NCI-H82 treated with DMSO at 0.1 percent for 48 hours (cell line): ENCODE data around the gene NRGN.

ENCODE experiments used
- DNase-seq: peaks from one replicate; lab custom pipeline; 2025; ENCODE audit not compliant: unreplicated experiment; lab: John Stamatoyannopoulos, UW

The NRGN gene

DNA sequence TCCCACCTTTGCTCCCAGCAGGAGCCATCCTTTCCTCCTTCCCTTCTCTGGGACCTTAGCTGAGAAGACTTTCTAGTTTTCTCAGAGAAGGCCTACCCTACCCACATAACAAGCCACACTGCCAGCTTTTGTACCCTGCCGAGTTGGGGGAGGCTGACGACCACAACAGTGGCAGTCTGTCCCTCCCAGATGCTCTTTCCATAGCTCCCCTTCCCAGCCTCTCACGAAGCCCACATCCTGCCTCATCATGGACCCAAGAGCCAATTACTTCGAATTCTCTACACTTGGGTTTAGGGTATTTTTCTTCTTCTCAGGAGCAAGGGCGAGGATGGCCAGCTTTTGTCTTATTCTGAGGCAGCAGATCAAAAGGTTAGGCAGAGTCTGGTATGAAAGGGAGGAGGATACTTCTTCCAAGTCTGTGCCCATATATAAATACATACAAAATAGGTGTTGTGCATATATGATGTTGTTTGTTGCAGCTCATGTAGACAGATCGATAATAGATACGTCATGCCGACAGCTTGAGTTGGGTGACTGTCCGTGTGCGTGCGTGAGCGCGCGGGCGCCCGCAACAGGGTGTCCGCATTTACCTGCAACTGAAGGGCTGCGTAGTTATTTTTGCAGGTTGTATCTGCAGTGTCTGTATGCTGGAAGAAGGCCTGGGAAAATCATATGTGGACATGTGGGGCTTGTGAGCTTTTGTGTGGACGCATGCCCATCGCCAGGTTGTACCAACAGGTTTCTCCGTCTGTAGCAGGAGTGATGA is 846 bp upstream of the NRGN start:
- no peak for DNase-seq

DNA sequence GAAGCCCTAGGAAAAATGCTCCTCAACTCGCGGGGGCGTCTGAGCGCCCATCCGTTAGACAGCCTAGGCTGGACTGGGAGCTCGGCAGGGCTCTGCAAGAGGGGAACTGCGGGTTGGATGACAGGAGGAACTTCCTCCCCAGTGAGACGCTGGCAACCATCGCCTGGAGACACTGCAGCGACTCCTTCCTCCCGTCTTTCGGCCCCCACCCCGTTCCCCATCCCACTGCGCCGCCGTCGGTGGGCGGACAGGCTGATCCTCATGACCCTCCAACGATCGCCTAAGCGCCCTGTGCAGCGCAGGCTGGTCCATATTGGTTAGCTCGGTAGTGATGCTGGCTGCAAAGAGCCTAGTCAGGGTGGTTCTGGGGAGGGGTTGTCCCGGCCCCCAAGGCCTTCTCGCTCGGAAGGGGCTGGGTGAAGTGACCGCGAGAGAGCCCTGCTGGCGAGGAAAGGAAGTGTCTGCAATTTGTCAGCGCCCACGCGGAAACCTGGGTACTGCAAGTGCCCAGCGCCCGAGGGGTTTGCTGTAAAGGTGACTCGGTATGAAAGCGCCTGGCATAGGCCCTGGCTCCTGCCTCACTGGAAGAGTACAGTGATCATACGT is 638 bp downstream of the NRGN start:
- no peak for DNase-seq

DNA sequence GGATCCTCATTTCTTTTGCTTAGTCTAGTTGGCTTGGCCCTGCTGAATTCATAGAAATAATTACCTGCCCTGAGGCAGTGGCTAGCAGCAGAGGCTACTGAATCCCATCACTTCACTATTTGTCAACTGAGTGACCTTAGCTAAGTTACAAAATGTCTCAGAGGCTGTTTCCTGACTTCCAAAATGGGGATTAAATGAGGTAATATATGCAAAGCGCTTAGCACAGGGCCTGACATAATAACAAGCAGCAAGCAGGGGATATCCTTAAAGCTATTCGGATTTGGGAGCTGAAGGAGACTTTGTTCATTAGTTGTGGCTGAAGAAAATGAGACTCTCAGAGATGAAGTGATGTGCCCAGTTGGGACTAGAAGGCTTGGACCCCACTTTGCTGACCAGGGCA is 2.8 kb downstream of the NRGN start:
- no peak for DNase-seq

DNA sequence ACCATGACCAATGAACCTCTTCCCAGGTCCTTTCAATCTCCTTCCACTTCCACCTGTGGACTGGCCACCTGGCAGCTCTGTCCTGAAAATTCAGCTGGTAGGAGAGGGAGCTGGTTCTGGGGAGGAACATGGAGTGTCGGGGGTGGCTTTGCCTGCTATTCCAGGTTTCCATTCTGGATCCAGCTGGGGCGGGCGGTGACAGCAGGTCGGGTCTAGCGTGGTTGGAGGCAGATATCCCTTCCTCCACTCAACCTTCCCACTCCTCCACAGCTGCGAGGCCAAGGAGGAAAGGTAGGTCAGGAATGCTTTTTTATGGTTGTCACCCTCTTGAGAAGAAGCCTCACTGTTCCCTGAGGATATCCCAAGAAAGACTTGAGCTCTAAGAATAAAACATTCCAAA is 3.3 kb downstream of the NRGN start:
- no peak for DNase-seq

DNA sequence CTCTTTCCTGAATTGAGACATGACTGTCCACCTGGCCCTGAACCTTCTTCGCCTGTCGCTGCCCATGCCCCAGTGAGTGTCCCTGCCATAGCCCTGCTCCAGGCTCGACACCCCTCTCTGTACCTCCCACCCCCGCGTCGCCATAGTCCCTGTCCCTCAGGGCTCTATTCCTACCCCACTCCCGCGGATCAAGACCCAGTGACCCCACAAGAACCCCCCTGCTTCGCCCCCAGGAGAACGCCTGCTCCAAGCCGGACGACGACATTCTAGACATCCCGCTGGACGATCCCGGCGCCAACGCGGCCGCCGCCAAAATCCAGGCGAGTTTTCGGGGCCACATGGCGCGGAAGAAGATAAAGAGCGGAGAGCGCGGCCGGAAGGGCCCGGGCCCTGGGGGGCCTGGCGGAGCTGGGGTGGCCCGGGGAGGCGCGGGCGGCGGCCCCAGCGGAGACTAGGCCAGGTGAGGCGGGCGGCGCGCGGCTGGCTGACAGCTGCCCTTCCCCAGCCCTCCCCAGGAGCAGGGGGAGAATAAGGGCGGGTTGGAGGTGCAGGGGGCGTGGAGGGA is 5.6 kb downstream of the NRGN start:
- DNase-seq: no peak

DNA sequence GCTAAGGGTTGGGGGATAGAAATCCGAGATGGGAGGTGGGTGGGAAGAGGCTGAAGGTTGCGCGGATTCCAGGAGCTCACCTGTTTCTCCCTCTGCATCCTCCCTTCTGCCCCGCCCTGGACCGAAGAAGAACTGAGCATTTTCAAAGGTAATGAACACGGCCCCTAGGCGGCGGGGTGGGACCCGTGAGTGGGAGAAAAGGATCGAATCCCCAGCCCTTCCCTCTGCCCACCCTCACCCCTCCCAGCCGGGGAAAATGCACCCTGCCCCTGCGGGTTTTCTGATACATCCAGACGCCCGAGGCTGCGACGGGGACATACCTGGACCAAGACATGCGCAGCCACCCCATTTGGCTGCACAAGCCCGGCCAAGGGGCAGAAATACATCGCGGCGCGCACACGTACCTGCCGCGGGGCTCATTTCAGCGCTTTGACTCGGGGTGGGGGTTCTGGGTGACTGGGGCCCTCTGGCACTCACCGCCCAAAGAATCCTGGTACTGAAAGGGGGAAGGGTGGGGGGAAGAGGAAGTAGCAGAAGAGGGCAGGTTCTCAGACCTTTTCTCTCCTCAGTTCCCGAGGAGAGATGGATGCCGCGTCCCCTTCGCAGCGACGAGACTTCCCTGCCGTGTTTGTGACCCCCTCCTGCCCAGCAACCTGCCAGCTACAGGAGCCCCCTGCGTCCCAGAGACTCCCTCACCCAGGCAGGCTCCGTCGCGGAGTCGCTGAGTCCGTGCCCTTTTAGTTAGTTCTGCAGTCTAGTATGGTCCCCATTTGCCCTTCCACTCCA is 6.3 kb downstream of the NRGN start:
- DNase-seq: no peak

DNA sequence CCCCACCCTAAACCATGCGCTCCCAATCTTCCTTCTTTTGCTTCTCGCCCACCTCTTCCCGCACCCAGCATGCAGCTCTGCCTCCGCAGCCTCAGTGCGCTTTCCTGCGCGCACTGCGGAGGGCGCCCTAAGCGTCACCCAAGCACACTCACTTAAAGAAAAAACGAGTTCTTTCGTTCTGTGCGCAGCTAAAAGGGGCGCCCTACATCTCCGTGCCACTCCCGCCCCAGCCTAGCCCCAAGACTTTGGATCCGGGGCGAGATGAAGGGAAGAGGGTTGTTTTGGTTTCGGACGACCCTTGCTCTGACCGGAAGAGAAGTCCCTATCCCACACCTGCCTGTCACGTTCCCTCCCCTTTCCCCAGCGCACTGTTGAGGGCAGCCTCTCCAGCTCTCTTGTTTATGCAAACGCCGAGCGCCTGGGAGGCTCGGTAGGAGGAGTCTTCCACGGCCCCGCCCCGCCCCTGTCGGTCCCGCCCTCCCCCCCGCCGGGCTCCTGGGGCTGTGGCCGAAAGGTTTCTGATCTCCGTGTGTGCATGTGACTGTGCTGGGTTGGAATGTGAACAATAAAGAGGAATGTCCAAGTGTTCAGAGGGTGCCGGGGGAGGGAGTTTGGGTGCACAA is 7.0 kb downstream of the NRGN start:
- no peak for DNase-seq

DNA sequence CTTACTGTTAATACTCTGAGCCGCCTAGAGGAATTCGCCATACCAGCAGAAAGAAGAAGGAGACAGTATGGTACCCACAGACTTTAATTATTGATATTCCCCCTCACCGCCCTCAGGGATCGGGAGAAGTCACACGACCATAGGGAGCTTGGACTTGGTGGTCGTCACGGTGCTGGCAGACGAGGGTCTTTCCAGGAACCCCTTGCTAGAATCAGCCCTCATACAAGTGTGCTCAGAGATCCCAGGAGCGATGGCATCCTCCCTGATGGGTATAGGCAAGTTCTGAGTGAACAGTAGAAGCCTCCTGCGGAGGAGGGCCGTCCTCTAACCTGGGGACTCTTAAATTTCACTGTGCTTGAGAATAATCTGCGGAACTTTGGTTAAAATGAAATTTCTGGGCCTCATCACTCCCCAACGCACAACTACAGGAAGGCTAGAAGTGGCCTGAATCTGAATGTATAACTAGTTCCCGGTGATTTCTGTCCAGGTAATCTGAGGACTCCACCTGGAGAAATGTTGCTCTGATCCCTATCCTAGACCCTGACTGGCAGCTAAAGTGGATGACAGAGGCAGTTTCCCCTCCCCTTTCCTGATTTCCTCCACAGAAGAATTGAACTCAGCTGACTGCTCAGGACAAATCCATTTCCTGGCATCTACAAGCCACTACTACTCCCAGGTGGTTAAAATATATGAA is 7.8 kb downstream of the NRGN start:
- no peak for DNase-seq

DNA sequence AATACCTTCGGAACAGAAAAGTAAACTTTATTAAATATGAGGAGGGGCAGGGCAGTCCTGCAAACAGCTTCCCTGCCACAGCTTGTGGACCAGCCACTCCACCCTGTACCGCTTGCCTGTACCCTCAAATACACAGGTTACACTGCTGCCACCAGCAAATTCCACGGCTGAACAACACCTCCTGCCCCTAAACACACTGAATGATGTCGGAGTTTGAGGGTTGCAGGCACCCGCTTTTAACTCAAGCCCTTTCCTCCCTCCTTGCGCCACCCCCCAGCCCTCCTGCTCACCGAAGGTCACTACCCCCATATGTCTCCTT is 8.3 kb downstream of the NRGN start:
- DNase-seq: no peak

DNA sequence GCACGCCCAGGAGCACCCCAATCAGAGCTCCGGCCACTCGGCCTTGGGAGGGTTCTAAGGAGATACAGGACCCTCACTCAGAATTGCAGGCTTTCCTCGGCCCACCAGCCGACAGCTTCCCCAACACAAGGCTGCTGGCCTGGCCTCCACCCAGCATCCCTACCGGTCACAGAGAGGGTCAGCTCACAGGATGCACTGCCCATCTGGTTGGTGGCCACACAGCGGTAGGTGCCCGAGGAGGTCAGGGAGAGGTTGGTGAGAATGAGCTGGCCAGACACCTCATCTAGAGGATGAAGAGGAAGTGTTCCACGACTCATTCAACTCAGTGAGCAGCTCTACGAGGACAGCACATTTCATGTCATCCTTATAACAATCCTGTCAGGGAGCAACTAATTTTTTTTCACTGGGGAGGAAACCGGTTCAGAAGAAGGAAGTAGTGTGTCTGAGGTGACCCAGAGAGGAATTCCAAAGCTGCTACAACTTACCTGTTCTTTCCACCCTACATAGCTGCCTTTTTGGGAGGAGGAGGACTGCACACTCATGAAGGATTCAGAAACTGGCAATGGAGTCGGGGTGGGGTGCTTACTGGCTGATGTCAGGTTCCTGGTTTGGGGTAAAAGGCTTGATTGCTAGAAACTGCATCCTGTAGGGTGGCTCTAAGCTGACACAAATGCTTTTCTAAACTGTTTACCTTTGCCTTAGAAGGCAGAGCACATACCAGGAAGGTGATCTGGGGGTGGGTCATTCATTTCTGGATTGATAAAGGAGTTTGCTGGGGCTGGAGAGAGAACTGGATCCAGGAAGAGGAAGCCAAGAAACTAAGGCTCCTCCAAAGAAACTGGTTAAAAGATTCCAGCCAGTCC is 9.0 kb downstream of the NRGN start:
- no peak for DNase-seq

DNA sequence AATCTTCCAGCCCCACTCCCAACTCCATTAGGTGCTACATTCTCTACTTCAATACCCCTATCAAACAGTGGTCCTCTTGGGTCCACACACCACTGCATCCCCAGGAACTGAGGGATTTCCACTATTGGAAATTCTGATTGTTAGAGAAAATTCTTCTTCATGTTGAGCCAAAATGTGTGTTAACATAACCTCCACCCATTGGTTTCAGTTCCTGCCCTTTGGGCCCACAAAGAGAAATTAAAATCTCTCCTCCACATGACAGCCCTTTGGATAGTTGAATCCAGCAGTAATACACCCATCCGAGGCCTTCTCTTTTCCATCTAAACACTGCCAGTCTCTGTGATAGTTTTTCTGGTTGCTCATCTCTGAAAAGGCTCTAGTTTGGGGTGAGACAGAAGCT is 10.2 kb downstream of the NRGN start:
- no peak for DNase-seq

DNA sequence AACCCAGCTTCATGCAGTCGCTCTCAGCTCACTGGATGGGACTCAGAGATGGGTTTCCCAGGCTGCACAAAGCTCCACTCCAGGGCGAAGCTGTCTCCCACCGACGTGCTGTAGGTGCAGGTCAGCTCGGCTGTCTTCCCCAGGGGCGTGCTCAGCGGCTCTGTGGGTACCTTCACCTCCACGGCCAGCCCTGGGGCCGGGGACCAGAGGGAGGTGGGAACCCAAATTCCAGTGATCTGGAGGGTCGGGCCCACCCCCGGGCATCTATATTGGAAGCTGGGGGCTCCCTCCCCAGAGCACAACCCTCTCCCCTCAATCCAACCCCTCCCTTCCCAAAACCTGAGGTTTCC is 11.6 kb downstream of the NRGN start:
- no peak for DNase-seq

DNA sequence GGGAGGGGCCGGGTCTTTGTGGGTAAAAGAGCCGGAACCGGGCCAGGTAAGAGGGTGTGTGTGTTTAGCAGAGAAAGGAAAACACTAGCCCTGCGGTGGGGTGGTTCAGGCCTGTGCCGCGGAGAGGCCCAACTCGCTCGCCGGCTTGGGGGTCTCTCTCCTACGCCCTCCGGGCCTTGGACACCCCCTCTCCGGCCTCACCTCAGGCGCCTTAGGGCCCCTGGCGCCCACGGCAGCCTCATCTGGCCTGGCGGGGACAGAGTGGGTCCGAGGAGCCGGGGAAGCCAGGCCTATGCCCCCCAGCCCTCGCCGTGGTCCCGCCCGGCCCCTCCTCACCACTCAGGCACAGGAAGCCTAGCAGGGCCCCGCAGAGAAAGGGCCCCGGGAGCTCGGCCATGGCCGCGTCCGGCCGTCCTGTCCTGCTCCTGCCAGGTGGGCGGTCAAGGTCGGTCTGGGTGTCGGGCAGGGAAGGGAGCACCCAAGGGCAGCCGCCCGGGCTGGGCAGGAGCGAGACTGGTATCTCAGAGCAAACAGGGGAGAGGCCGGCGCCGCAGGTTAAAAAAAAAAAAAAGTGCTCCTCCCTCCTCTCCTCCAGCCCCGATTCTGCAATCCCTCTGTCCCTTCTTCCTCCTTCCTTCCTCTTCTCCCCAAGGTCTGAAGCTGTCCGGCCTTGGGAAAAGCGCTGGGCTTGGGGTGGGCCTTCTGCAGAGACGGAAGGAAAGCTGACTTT is 12.2 kb downstream of the NRGN start, which contains the start of gene VSIG2:
TSS of gene VSIG2 (minus strand) at position 515 of the 730 bp plus-strand sequence. CDS start at position 397, 118 bp downstream.
- DNase-seq: no peak

DNA sequence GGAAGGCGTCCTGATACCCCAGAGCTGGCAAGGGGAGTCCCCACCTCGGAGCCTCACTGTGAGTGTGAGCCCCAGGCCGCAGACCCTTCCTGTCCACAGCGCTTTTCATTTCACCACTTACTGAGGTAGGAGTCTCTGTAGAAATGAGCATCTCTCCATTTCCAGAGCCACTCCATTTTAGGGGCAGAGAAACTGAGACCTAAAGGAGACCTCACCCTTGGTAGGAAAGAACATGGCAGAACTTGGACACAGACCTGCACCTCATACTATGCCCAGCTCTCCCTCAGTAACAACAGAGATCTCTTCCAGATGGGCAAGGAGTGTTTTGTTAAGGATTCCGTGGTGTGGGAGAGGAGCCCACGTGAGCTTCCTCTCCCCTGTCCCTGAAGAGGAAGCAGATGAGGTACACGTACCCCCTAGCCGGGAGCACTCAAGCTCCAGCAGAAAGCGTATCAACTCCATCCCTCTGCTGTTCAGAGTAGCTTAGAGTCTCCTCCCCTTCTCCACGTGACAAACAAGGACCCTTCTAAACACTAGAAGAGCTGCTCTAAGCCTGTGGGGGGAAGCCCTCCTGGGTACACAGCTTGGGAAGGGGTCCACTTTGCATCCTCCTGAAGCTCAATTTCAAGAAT is 12.8 kb downstream of the NRGN start:
- DNase-seq: no peak

DNA sequence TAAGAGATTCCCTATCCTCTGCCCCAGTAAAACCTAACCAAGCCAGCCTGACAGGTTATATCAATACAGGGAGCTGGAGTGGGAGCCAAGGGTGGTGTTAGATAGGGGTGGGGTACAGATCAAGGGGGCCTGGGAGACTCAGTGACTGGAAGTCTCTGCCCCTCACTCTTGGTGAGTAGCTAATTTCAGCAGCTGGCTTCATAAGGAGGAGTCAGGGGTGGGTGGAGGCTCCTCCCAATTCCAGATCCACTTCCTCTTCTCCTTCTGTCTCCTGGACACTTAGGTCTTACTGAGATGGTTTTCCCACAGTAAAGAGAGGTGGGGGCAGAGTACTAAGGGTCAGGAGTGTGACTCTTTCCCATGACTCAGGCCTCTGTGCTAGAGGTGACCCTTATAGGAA is 13.5 kb downstream of the NRGN start:
- DNase-seq: no peak

DNA sequence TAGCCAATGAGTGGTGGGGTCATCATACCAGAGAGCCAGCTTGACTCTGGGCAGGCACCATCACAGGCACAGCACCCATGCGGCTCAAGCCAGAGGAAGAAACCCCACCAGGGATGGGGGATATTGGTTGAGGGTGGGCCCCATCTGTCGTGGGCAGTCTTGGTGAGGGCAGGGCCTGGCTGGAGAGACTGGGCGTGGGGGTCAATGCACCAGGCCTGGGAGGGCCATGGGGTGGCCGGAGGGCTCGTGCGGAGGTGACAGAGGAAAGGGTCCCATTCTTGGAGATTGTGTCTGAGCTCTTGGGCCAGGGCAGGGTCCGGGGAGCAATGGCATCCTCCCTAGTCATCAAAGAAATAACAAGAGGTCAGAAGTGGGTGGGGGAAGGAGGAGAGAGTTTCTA is 13.9 kb downstream of the NRGN start:
- DNase-seq: no peak

DNA sequence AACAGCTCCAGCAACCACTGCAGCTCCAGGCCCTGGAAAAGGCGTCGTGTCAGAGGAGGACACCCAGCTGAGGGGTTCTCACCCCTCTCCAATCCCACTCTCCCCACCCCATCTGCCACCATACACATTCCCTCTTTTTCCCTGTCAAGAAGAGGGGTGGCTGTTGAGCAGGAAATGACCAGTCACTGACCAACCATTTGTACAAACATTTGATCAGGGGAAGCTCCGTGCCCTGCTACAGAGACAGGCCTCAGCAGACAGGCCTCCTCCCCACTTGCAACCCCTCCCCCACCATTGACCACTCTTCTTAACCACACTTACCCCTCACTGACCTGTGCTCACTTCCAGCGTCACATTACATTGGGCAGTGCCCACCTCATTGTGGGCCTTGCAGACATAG is 14.6 kb downstream of the NRGN start:
- no peak for DNase-seq

DNA sequence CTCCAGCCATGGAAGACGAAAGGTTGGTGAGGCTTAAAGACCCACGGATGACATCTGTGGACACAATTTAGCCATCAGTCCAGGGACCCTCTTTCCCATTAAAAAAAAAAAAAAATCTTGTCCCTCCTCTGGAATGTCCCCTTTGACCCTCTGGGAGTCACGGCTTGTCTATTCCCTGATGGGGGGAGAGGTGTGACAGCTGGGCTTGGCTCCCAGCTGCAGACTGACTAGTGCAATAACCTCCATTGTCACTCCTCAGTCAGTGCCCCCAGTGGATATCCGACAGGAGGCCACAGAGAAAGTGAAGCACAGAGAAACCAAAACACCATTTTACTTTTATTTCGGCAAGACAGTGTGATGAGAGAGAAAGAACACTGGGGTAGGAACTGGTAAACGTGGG is 15.0 kb downstream of the NRGN start:
- DNase-seq: no peak
